ENCODE measurements around the gene RNASEH2A. TPM values are rescaled to one million over a fixed set of nuclear protein-coding genes. Genes with fewer than 3 reads are reported as not detected.

Gene RNASEH2A
- total RNA-seq, 1 donor from 2014 or later = 17.0 TPM

GRCh38 chr19:12787458-12787857 is 18.9 kb upstream of the RNASEH2A start:
- Histone ChIP-seq H3K4me3 (ENCODE audit: low read depth, low read length) (no peak overlapping the region), H3K27me3 (ENCODE audit: control insufficient read depth, insufficient read depth, low read length) (no peaks in the 10 kb centered on the region), H3K36me3 (ENCODE audit: control insufficient read depth, insufficient read depth, low read length) (no peaks in the 10 kb centered on the region)
- TF ChIP-seq, protein P1, sequence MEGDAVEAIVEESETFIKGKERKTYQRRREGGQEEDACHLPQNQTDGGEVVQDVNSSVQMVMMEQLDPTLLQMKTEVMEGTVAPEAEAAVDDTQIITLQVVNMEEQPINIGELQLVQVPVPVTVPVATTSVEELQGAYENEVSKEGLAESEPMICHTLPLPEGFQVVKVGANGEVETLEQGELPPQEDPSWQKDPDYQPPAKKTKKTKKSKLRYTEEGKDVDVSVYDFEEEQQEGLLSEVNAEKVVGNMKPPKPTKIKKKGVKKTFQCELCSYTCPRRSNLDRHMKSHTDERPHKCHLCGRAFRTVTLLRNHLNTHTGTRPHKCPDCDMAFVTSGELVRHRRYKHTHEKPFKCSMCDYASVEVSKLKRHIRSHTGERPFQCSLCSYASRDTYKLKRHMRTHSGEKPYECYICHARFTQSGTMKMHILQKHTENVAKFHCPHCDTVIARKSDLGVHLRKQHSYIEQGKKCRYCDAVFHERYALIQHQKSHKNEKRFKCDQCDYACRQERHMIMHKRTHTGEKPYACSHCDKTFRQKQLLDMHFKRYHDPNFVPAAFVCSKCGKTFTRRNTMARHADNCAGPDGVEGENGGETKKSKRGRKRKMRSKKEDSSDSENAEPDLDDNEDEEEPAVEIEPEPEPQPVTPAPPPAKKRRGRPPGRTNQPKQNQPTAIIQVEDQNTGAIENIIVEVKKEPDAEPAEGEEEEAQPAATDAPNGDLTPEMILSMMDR (IDR thresholded peaks at IDR 0.05; ENCODE audit: insufficient read depth, low read length, poor library complexity, severe bottlenecking) = no peak
- no peak for DNase-seq (ENCODE audit: low read depth)

DNA sequence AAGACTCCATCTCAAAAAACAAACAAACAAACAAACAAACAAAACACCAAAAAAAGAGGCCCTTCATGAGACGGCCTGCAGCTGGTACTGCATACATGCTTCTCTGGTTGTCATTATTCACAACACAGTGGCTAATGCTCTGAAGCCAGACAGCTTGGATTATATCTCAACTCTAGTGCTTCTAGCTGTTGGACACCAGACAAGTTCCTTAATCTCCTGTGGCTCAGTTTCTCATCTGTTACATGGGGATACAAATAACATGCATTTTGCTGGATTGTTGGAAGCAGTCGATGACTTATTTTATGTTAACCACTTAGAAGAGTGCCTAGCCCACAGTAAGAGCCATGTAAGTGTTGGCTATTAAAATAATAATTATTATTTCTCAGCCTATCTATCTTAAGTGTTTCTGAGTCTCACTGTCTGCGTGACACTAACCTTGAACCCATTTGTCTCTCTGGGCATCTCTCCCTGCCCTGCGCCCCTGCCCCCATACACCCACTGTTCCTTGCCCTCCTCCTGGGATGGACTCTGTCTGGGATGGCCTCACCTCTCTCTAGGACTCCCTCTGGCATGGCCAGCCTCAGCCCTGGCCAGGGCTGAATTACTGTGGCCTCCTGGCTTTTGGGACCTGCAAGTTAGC is 18.2 kb upstream of the RNASEH2A start:
- DNase-seq (ENCODE audit: low read depth) = no peak
- Histone ChIP-seq H3K27me3 (ENCODE audit: control insufficient read depth, insufficient read depth, low read length) (no peaks in the 10 kb centered on the region), H3K36me3 (ENCODE audit: control insufficient read depth, insufficient read depth, low read length) (no peaks in the 10 kb centered on the region), H3K4me3 (ENCODE audit: low read depth, low read length) (no peak overlapping the region)
- TF ChIP-seq, protein P1 (IDR thresholded peaks at IDR 0.05; ENCODE audit: insufficient read depth, low read length, poor library complexity, severe bottlenecking) = no peak

GRCh38 chr19:12788682-12789097 is 17.7 kb upstream of the RNASEH2A start:
- no peak for DNase-seq (ENCODE audit: low read depth)
- no peaks in the 10 kb centered on the region for H3K36me3 ChIP-seq (ENCODE audit: control insufficient read depth, insufficient read depth, low read length)
- TF ChIP-seq, protein P1 (IDR thresholded peaks at IDR 0.05; ENCODE audit: insufficient read depth, low read length, poor library complexity, severe bottlenecking) = peak; percentile 1
- H3K4me3 ChIP-seq (ENCODE audit: low read depth, low read length) = peak overlapping the region; percentile 3
- no peaks in the 10 kb centered on the region for H3K27me3 ChIP-seq (ENCODE audit: control insufficient read depth, insufficient read depth, low read length)

DNA sequence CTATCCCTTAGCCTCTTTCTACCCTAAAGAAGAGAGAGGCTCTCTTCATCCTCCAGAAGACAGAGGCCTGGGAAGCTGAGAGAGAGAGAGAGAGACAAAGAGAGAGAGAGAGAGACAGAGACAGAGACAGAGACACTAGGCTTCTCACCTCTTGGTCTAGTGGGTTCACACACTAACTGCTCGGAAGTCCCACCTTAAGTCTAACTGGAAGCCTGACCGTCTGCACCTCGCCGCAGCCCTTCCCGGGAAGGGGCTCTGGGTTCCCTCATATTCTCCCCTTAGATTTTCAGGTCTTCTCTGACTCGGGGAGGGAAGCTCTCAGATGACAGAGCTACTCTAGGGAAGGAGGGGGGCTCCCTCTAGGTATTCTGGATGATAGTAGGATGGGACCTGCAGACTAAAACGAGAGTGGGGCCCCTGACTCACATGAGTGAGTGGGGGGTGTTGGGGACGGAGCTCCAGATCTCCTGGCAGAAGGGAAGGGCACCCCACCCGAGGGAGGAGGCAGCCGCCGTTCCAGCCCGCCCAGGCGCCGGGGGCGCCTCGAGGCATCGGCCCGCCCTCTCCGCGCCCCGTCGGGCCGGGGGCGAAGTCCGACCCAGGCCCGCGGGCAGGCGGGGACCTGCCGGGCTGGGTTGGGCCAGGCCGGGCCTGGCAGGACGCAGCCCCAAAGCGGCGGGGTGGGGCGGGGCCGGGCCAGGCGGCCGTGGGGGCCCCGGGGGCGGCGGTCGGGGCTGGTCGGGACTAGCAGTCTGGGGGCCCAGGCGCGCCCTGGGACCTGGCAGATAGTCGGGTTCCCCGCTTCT is 17.1 kb upstream of the RNASEH2A start:
- Histone ChIP-seq H3K36me3 (ENCODE audit: control insufficient read depth, insufficient read depth, low read length) (no peaks in the 10 kb centered on the region), H3K27me3 (ENCODE audit: control insufficient read depth, insufficient read depth, low read length) (no peaks in the 10 kb centered on the region), H3K4me3 (ENCODE audit: low read depth, low read length) (peak overlapping the region; percentile 23)
- TF ChIP-seq, protein P1 (IDR thresholded peaks at IDR 0.05; ENCODE audit: insufficient read depth, low read length, poor library complexity, severe bottlenecking) = no peak
- DNase-seq (ENCODE audit: low read depth) = no peak

GRCh38 chr19:12789904-12790619 is 16.3 kb upstream of the RNASEH2A start:
- H3K27me3 ChIP-seq (ENCODE audit: control insufficient read depth, insufficient read depth, low read length) = no peaks in the 10 kb centered on the region
- no peaks in the 10 kb centered on the region for H3K36me3 ChIP-seq (ENCODE audit: control insufficient read depth, insufficient read depth, low read length)
- TF ChIP-seq, protein P1 (IDR thresholded peaks at IDR 0.05; ENCODE audit: insufficient read depth, low read length, poor library complexity, severe bottlenecking) = no peak
- no peak for DNase-seq (ENCODE audit: low read depth)
- peak overlapping the region; percentile 23 for H3K4me3 ChIP-seq (ENCODE audit: low read depth, low read length)

All from kidney epithelial cell (primary cell).